GM23248 (cell line): ENCODE results near the gene UBTD1. TPM values are rescaled to one million over a fixed set of nuclear protein-coding genes. Genes with fewer than 3 reads are reported as not detected.
"Not testable (repeated sequence)": the region's sequence is repeated elsewhere in the genome, so short reads cannot be mapped to it uniquely, and the experiment has no call there.

Experiments
- DNase-seq: peaks from one replicate; pipeline ENCODE4 v3.0.0-alpha.2; 2015
- H2AFZ ChIP-seq: fragments of 200-600 bp; sonication (generic); 2 replicates; pipeline ENCODE4 v1.6.1; 2016; ENCODE audit warnings: antibody characterized with exemption
- H3F3A ChIP-seq: fragments of 200-600 bp; sonication (generic); 2 replicates; pipeline ENCODE4 v1.6.1; 2016; ENCODE audit warnings: mild to moderate bottlenecking, antibody characterized with exemption, mixed run types; ENCODE audit not compliant: insufficient read depth
- H3K27ac ChIP-seq: fragments of 200-600 bp; sonication (generic); 2 replicates; pipeline ENCODE4 v1.5.1; 2016; ENCODE audit warnings: mild to moderate bottlenecking
- H3K27me3 ChIP-seq: fragments of 200-600 bp; sonication (generic); replicated peaks from 2 replicates; pipeline ENCODE4 v1.6.1; 2016; ENCODE audit warnings: mild to moderate bottlenecking; ENCODE audit not compliant: insufficient read depth
- H3K36me3 ChIP-seq: fragments of 200-600 bp; sonication (generic); 2 replicates; pipeline ENCODE4 v1.6.1; 2016; ENCODE audit warnings: low read depth, mild to moderate bottlenecking
- H3K4me1 ChIP-seq: fragments of 200-600 bp; sonication (generic); 2 replicates; pipeline ENCODE4 v1.6.1; 2016; ENCODE audit warnings: mild to moderate bottlenecking; ENCODE audit not compliant: insufficient read depth
- H3K4me2 ChIP-seq: fragments of 200-600 bp; sonication (generic); one replicate; pipeline ENCODE4 v1.6.1; 2016; ENCODE audit warnings: mild to moderate bottlenecking; ENCODE audit not compliant: unreplicated experiment
- H3K4me3 ChIP-seq: fragments of 200-600 bp; sonication (generic); 2 replicates; pipeline ENCODE4 v1.5.1; 2016; ENCODE audit warnings: mild to moderate bottlenecking
- H3K79me2 ChIP-seq: fragments of 200-600 bp; sonication (generic); 2 replicates; pipeline ENCODE4 v1.6.1; 2016; ENCODE audit warnings: mild to moderate bottlenecking; ENCODE audit not compliant: insufficient read depth
- H3K9ac ChIP-seq: fragments of 200-600 bp; sonication (generic); 2 replicates; pipeline ENCODE4 v1.6.1; 2016; ENCODE audit warnings: mild to moderate bottlenecking
- H3K9me2 ChIP-seq: fragments of 200-600 bp; sonication (generic); 2 replicates; pipeline ENCODE4 v1.6.1; 2016; ENCODE audit warnings: mixed run types, mild to moderate bottlenecking, moderate library complexity; ENCODE audit not compliant: insufficient read depth
- H3K9me3 ChIP-seq: fragments of 200-600 bp; sonication (generic); one replicate; pipeline ENCODE4 v1.6.1; 2017; ENCODE audit warnings: low read depth
- H4K20me1 ChIP-seq: fragments of 200-600 bp; sonication (generic); 2 replicates; pipeline ENCODE4 v1.6.0; 2016; ENCODE audit not compliant: insufficient read depth
- EZH2 ChIP-seq: fragments of 200-600 bp; sonication (generic); IDR thresholded peaks from 2 replicates; pipeline ENCODE4 v1.6.1; 2018; ENCODE audit warnings: antibody characterized with exemption, mild to moderate bottlenecking; ENCODE audit not compliant: insufficient read depth, poor library complexity, severe bottlenecking
- EZH2phosphoT487 ChIP-seq: fragments of 200-600 bp; sonication (generic); IDR thresholded peaks from 2 replicates; pipeline ENCODE4 v1.6.1; 2018; ENCODE audit warnings: antibody characterized with exemption, moderate library complexity, mild to moderate bottlenecking, low read depth; ENCODE audit not compliant: insufficient read depth
- WGBS, 2 experiments: methylation state at CpG; one replicate each; pipeline ENCODE4 v1.1.6; 2015 to 2017; ENCODE audit warnings: low lambda C conversion rate in 2 of 2, low coverage in 1 of 2; ENCODE audit errors: missing lambda C conversion rate in 2 of 2; 5-methylcytosine and 5-hydroxymethylcytosine counted together
- in situ Hi-C: fragments of 300-500 bp; cut with MboI; formaldehyde crosslinking; loops from 2 replicates; pipeline ENCODE4 v1.15.0; 2020
- polyA plus RNA-seq: library from polyadenylated mRNA; unstranded; fragments of >200 nt; fragmentation: Nextera tagmentation; extraction: Ambion mirVana; gene quantifications from 2 replicates; pipeline ENCODE4 v1.2.1, GENCODE V29; 2016
- total RNA-seq: library from RNA; depleted of rRNA; stranded (reverse); fragments of >200 nt; shearing (Covaris generic); gene quantifications from 2 replicates; pipeline ENCODE4 v1.2.3, GENCODE V29; 2014

The UBTD1 gene
- total and polyA plus RNA-seq, 2 experiments from 2014 or later: 20.8 to 27.2 TPM

GRCh38 chr10:97522071-97522470 is 23.3 kb downstream of the UBTD1 start:
- Histone ChIP-seq H3K9me2 (no peaks in the 10 kb centered on the region), H4K20me1 (peaks cover 8% of the 10 kb centered on the region), H3K4me1 (peaks cover 19% of the 10 kb centered on the region), H3K79me2 (peaks cover 96% of the 10 kb centered on the region), H3K9me3 (no peaks in the 10 kb centered on the region), H3K9ac (no peak overlapping the region), H3K27ac (no peak overlapping the region), H3K4me2 (no peak overlapping the region), H2AFZ (no peak overlapping the region), H3F3A (peaks cover 15% of the 10 kb centered on the region), H3K36me3 (no peaks in the 10 kb centered on the region), H3K27me3 (no peaks in the 10 kb centered on the region), H3K4me3 (no peak overlapping the region)
- DNase-seq: no peak
- no peak for TF ChIP-seq EZH2phosphoT487
- no peak for TF ChIP-seq EZH2
- in situ Hi-C loops: no loop called here
- 71 to 77% methylated on average over 6 of the region's 6 CpGs for WGBS, 2 experiments

GRCh38 chr10:97522937-97523336 is 24.2 kb downstream of the UBTD1 start:
- no peak for TF ChIP-seq EZH2phosphoT487
- TF ChIP-seq EZH2: no peak
- Histone ChIP-seq H3K27ac (no peak overlapping the region), H3K79me2 (peaks cover 89% of the 10 kb centered on the region), H3K9me2 (no peaks in the 10 kb centered on the region), H3K9me3 (no peaks in the 10 kb centered on the region), H3K27me3 (no peaks in the 10 kb centered on the region), H3K4me2 (no peak overlapping the region), H3K4me1 (peaks cover 15% of the 10 kb centered on the region), H3K4me3 (no peak overlapping the region), H3K36me3 (no peaks in the 10 kb centered on the region), H3F3A (peaks cover 15% of the 10 kb centered on the region), H2AFZ (no peak overlapping the region), H3K9ac (no peak overlapping the region), H4K20me1 (peaks cover 8% of the 10 kb centered on the region)
- in situ Hi-C loops: no loop called here
- 75 to 79% methylated on average over 8 of the region's 8 CpGs for WGBS, 2 experiments
- DNase-seq: no peak

GRCh38 chr10:97525086-97525485 is 26.4 kb downstream of the UBTD1 start:
- Histone ChIP-seq H3K9me3 (no peaks in the 10 kb centered on the region), H2AFZ (no peak overlapping the region), H3K9me2 (no peaks in the 10 kb centered on the region), H3K79me2 (peaks cover 75% of the 10 kb centered on the region), H3K9ac (no peak overlapping the region), H3K27ac (no peak overlapping the region), H3K36me3 (no peaks in the 10 kb centered on the region), H3K4me2 (no peak overlapping the region), H4K20me1 (no peaks in the 10 kb centered on the region), H3K27me3 (no peaks in the 10 kb centered on the region), H3K4me1 (no peaks in the 10 kb centered on the region), H3F3A (no peaks in the 10 kb centered on the region), H3K4me3 (no peak overlapping the region)
- 91% methylated on average over 5 of the region's 5 CpGs for WGBS, 2 experiments
- DNase-seq: no peak
- TF ChIP-seq EZH2 (no peak), EZH2phosphoT487 (no peak)
- in situ Hi-C loops: no loop called here

GRCh38 chr10:97525683-97526110 is 27.0 kb downstream of the UBTD1 start:
- Histone ChIP-seq H3K4me1 (no peaks in the 10 kb centered on the region), H3K27ac (no peak overlapping the region), H3K79me2 (peaks cover 75% of the 10 kb centered on the region), H3F3A (no peaks in the 10 kb centered on the region), H3K27me3 (no peaks in the 10 kb centered on the region), H3K9ac (no peak overlapping the region), H4K20me1 (no peaks in the 10 kb centered on the region), H3K9me3 (no peaks in the 10 kb centered on the region), H3K4me2 (no peak overlapping the region), H2AFZ (no peak overlapping the region), H3K4me3 (no peak overlapping the region), H3K9me2 (no peaks in the 10 kb centered on the region), H3K36me3 (no peaks in the 10 kb centered on the region)
- DNase-seq: no peak
- WGBS, 2 experiments: 93 to 95% methylated on average over 1 of the region's 1 CpG
- no peak for TF ChIP-seq EZH2
- TF ChIP-seq EZH2phosphoT487: no peak
- in situ Hi-C loops: no loop called here

- H3K36me3 ChIP-seq, H4K20me1 ChIP-seq, in situ Hi-C loops, H3K27me3 ChIP-seq, H3K4me2 ChIP-seq, H3F3A ChIP-seq, H2AFZ ChIP-seq, H3K9ac ChIP-seq, H3K4me3 ChIP-seq, DNase-seq, H3K27ac ChIP-seq, H3K9me3 ChIP-seq, H3K9me2 ChIP-seq: not testable (repeated sequence)
- Histone ChIP-seq H3K79me2 (peaks cover 60% of the 10 kb centered on the region), H3K4me1 (peaks cover 12% of the 10 kb centered on the region; the same call in 1 of the 2 replicates)
- WGBS, 2 experiments: 94% methylated on average over 22 of the region's 29 CpGs; no CpG with 5 or more reads in 1 of the 2 experiments
These were observed 30.2 kb downstream of the UBTD1 start for GRCh38 chr10:97528876-97529275.
